Heart right ventricle (tissue), 16 donors: ENCODE measurements around the gene FBXL3. TPM values are rescaled to one million over a fixed set of nuclear protein-coding genes. Genes with fewer than 3 reads are reported as not detected.
A peak's percentile ranks its signal among the peaks of the same experiment; 100 is the strongest.
"Not testable (repeated sequence)": the region's sequence is repeated elsewhere in the genome, so short reads cannot be mapped to it uniquely, and the experiment has no call there.

Experiments used
- ATAC-seq, 8 donors: fragments of 200-7000 bp; cut with Tn5 transposase; one replicate each; pipeline ENCODE4 v1.9.1; 2020; ENCODE audit warnings: mild to moderate bottlenecking in 8 of 8, moderate library complexity in 8 of 8, moderate number of reproducible peaks in 1 of 8
- DNase-seq, 2 donors: peaks; one replicate each; pipeline ENCODE4 v3.0.0-alpha.2; 2020
- H3K27ac ChIP-seq, 10 donors: fragments of 200-600 bp; sonication (generic) in 2 of 10; one replicate each; pipeline versions ENCODE4 v1.5.0 to v1.8.0; 2020 to 2022; ENCODE audit warnings: mild to moderate bottlenecking in 3 of 10
- H3K27me3 ChIP-seq, 7 donors: fragments of 200-600 bp; one replicate each; pipeline ENCODE4 v1.8.0; 2021 to 2022; ENCODE audit warnings: mild to moderate bottlenecking in 2 of 7
- H3K36me3 ChIP-seq, 9 donors: fragments of 200-600 bp; sonication (generic) in 1 of 9; one replicate each; pipeline versions ENCODE4 v1.5.0 to v1.8.0; 2020 to 2022; ENCODE audit warnings: mild to moderate bottlenecking in 2 of 9
- H3K4me1 ChIP-seq, 9 donors: fragments of 200-600 bp; sonication (generic) in 1 of 9; one replicate each; pipeline versions ENCODE4 v1.5.0 to v1.8.0; 2020 to 2022; ENCODE audit warnings: mild to moderate bottlenecking in 4 of 9
- H3K4me3 ChIP-seq, 10 donors: fragments of 200-600 bp; sonication (generic) in 2 of 10; one replicate each; pipeline versions ENCODE4 v1.5.0 to v1.8.0; 2020 to 2022; ENCODE audit warnings: mild to moderate bottlenecking in 7 of 10, moderate library complexity in 2 of 10
- H3K9me3 ChIP-seq, 11 donors: fragments of 200-600 bp in 10 of 11; sonication (generic) in 2 of 11; one replicate each; pipeline versions ENCODE4 v1.5.0 to v1.8.0; 2013 to 2022; ENCODE audit warnings: mild to moderate bottlenecking in 2 of 11, control low read depth in 1 of 11, moderate library complexity in 1 of 11
- CTCF ChIP-seq, 9 donors: fragments of 200-600 bp; sonication (generic) in 2 of 9; IDR thresholded peaks; one replicate each; pipeline versions ENCODE4 v1.5.0 to v1.8.0; 2021 to 2022; ENCODE audit warnings: antibody characterized with exemption in 9 of 9, mild to moderate bottlenecking in 5 of 9, moderate library complexity in 1 of 9
- WGBS, 2 donors: extraction: QIAGEN DNeasy Blood & Tissue Kit; methylation state at CpG; one replicate each; pipeline ENCODE4 v1.1.7; 2013; ENCODE audit warnings: inconsistent platforms in 1 of 2; 5-methylcytosine and 5-hydroxymethylcytosine counted together
- intact Hi-C, 10 donors: fragments of 100-400 bp; cut with DNase I; formaldehyde crosslinking; loops; one replicate each; pipeline versions ENCODE4 v1.11.1 to v1.14.2; 2022
- polyA plus RNA-seq, 2 donors: library from polyadenylated mRNA; stranded (reverse); fragments of 200-250 nt; gene quantifications; one replicate each; pipeline ENCODE4 v1.2.3, GENCODE V29; 2013
- total RNA-seq, 10 donors: library from RNA; stranded (reverse); fragmentation: NEBNext Ultra II Directional in 3 of 10; extraction: Animal tissue kit (Norgen Biotek cat#: 25700) in 3 of 10; gene quantifications; one replicate each; pipeline versions ENCODE4 v1.2.1 to v1.2.4, GENCODE V29; 2021 to 2023
- donor health status: Arrhythmogenic right ventricular cardiomyopathy.
- donor health status: ischemic (EF 13 %, LVEDD 7.1; RV severe dilation, severe dysfunction).
- donor health status: healthy with polysubstance abuse.
- donor health status: DM: no; HTN: yes; CAD: no.
- donor health status: DM: no; HTN: no; CAD: no.
- donor health status: ischemic (EF 25% LVEDD 6.9; RV normal size, moderate dysfunction).
- donor health status: ischemic (EF 25% LVEDD 5.7; RV mildly dilated, moderate dysfunction).
- donor health status: healthy.
- donor health status: DM: yes; HTN: yes; CAD: no.
- donor health status: Ischemic cardiomyopathy.
- donor health status: ischemic (EF 35%, LVEDD 5.7; RV mildly dilated, moderate dysfunction).
- donor health status: nonischemic (EF 11% LVEDD 7.7; RV severe dilation, severe dysfunction).
- donor health status: DM: yes; HTN: yes; CAD: no.
- donor health status: PGD.
- donor health status: ischemic (EF 29% LVEDD 5.4; RV normal size, mild dysfunction).
- donor health status: nonischemic (EF 23%, LVEDD 6.1; RV moderate dilation, normal function).

The FBXL3 gene
- total and polyA plus RNA-seq, 12 donors: 16.5 to 41.7 (median 28.6) TPM

GRCh38 chr13:76967031-76967430 is 59.9 kb downstream of the FBXL3 start:
- no peak overlapping the region for H3K4me3 ChIP-seq
- no peak for TF ChIP-seq CTCF (IDR thresholded peaks at IDR 0.05)
- intact Hi-C loops: no loop called here
- H3K27me3 ChIP-seq: peaks cover 0 to 12% (median 2%) of the 10 kb centered on the region in 7 donors
- no peak overlapping the region for H3K27ac ChIP-seq
- H3K4me1 ChIP-seq: peaks cover 0 to 11% (median 0%) of the 10 kb centered on the region in 9 donors
- ATAC-seq: no peak
- no peaks in the 10 kb centered on the region for H3K9me3 ChIP-seq
- DNase-seq: no peak
- no peaks in the 10 kb centered on the region for H3K36me3 ChIP-seq
- 95 to 97% methylated on average over 6 of the region's 6 CpGs for WGBS, 2 donors

- no peak overlapping the region for H3K4me3 ChIP-seq
- H3K4me1 ChIP-seq: peaks cover 0 to 11% (median 0%) of the 10 kb centered on the region in 9 donors
- DNase-seq (peak; percentile 50 to 63), ATAC-seq (peak in 5 of 8 donors; percentile 55 to 73 (median 67))
- H3K27me3 ChIP-seq: peaks cover 0 to 12% (median 0%) of the 10 kb centered on the region in 7 donors
- peaks cover 0 to 6% (median 0%) of the 10 kb centered on the region in 11 donors for H3K9me3 ChIP-seq
- intact Hi-C loops: no loop called here
- 54 to 57% methylated on average over 6 of the region's 6 CpGs for WGBS, 2 donors
- no peaks in the 10 kb centered on the region for H3K36me3 ChIP-seq
- H3K27ac ChIP-seq: no peak overlapping the region
- TF ChIP-seq CTCF (IDR thresholded peaks at IDR 0.05): no peak
These were observed 61.1 kb downstream of the FBXL3 start for GRCh38 chr13:76965759-76966421.

GRCh38 chr13:76959734-76960133 is 67.2 kb downstream of the FBXL3 start:
- H3K36me3 ChIP-seq, ATAC-seq, H3K27me3 ChIP-seq, intact Hi-C loops, H3K27ac ChIP-seq, H3K4me1 ChIP-seq, DNase-seq, H3K4me3 ChIP-seq: not testable (repeated sequence)
- peaks cover 0 to 26% (median 11%) of the 10 kb centered on the region in 11 donors for H3K9me3 ChIP-seq

- TF ChIP-seq CTCF (IDR thresholded peaks at IDR 0.05): no peak
- H3K27me3 ChIP-seq: peaks cover 0 to 5% (median 0%) of the 10 kb centered on the region in 7 donors
- no peak overlapping the region for H3K27ac ChIP-seq
- DNase-seq (no peak), ATAC-seq (no peak)
- WGBS, 2 donors: 74 to 79% methylated on average over 4 of the region's 4 CpGs
- H3K36me3 ChIP-seq: no peaks in the 10 kb centered on the region
- H3K4me1 ChIP-seq: no peaks in the 10 kb centered on the region
- H3K4me3 ChIP-seq: no peak overlapping the region
- H3K9me3 ChIP-seq: peaks cover 0 to 26% (median 11%) of the 10 kb centered on the region in 11 donors
- intact Hi-C loops: no loop called here
These were observed 68.0 kb downstream of the FBXL3 start for GRCh38 chr13:76958841-76959432.

- peaks cover 0 to 17% (median 9%) of the 10 kb centered on the region in 11 donors for H3K9me3 ChIP-seq
- WGBS, 2 donors: 84 to 88% methylated on average over 5 of the region's 5 CpGs
- ATAC-seq (no peak), DNase-seq (no peak)
- no peak overlapping the region for H3K4me3 ChIP-seq
- no peaks in the 10 kb centered on the region for H3K36me3 ChIP-seq
- no peaks in the 10 kb centered on the region for H3K4me1 ChIP-seq
- no peak overlapping the region for H3K27ac ChIP-seq
- intact Hi-C loops: no loop called here
- H3K27me3 ChIP-seq: peaks cover 0 to 25% (median 12%) of the 10 kb centered on the region in 7 donors
- TF ChIP-seq CTCF (IDR thresholded peaks at IDR 0.05): no peak
These were observed 71.3 kb downstream of the FBXL3 start for GRCh38 chr13:76955661-76956060.
